NCI-H510A treated with DMSO at 0.1 percent for 48 hours (cell line): ENCODE results near the gene SNRPN.
"Not testable (repeated sequence)": the region's sequence is repeated elsewhere in the genome, so short reads cannot be mapped to it uniquely, and the experiment has no call there.

Experiments used
- DNase-seq: peaks from one replicate; lab custom pipeline; 2025; lab: John Stamatoyannopoulos, UW

SNRPN gene

GRCh38 chr15:24954783-24955530 is at the start of gene SNRPN, which contains the start of gene SNURF:
Gene SNRPN (plus strand): TSS chr15:24954987. CDS start chr15:24974454, 19,467 bp downstream.
Gene SNURF (plus strand): TSS chr15:24954987. CDS start chr15:24955049, 62 bp downstream.
- peak; percentile 3 for DNase-seq

- DNase-seq, result no peak
Observed at GRCh38 chr15:24916305-24917009, 38.3 kb upstream of the SNRPN start.

GRCh38 chr15:24917431-24917830 is 37.4 kb upstream of the SNRPN start:
- DNase-seq, result no peak

- peak; percentile 2 for DNase-seq
Observed at GRCh38 chr15:24919446-24919845, 35.3 kb upstream of the SNRPN start.

GRCh38 chr15:24922781-24923180 is 32.0 kb upstream of the SNRPN start:
- not testable (repeated sequence) for DNase-seq

- no peak for DNase-seq
Observed at GRCh38 chr15:24924153-24924552, 30.6 kb upstream of the SNRPN start.

- DNase-seq, result no peak
Observed at GRCh38 chr15:24924621-24925020, 30.2 kb upstream of the SNRPN start.

- DNase-seq, result not testable (repeated sequence)
Observed at GRCh38 chr15:24931874-24932732, 22.7 kb upstream of the SNRPN start.

GRCh38 chr15:24933716-24934115 is 21.1 kb upstream of the SNRPN start:
- no peak for DNase-seq

- not testable (repeated sequence) for DNase-seq
Observed at GRCh38 chr15:24938224-24938623, 16.6 kb upstream of the SNRPN start.

- DNase-seq, result no peak
Observed at GRCh38 chr15:24940236-24940635, 14.6 kb upstream of the SNRPN start.

GRCh38 chr15:24943361-24943760 is 11.4 kb upstream of the SNRPN start:
- no peak for DNase-seq

- DNase-seq, result no peak
Observed at GRCh38 chr15:24944954-24945353, 9.8 kb upstream of the SNRPN start.

- no peak for DNase-seq
Observed at GRCh38 chr15:24945711-24946110, 9.1 kb upstream of the SNRPN start.

GRCh38 chr15:24948495-24948894 is 6.3 kb upstream of the SNRPN start:
- DNase-seq, result no peak

GRCh38 chr15:24955531-24955921 is 739 bp downstream of the SNRPN start:
- DNase-seq, result no peak

GRCh38 chr15:24956111-24956838 is 1.5 kb downstream of the SNRPN start:
- DNase-seq, result peak; percentile 31

GRCh38 chr15:24957691-24958090 is 2.9 kb downstream of the SNRPN start:
- DNase-seq, result no peak

GRCh38 chr15:24961967-24962366 is 7.2 kb downstream of the SNRPN start:
- DNase-seq, result no peak

- no peak for DNase-seq
Observed at GRCh38 chr15:24962880-24963279, 8.1 kb downstream of the SNRPN start.

- no peak for DNase-seq
Observed at GRCh38 chr15:24966364-24967103, 11.7 kb downstream of the SNRPN start.
